GM12874 (cell line): ENCODE data around the gene MYH7.

Experiments used
- TF ChIP-seq, protein P1 (sequence below): IDR thresholded peaks from 2 replicates; pipeline ENCODE4 v1.5.1; 2011; ENCODE audit warnings: low read depth, mild to moderate bottlenecking, control low read depth, low read length, moderate library complexity; ENCODE audit not compliant: insufficient read depth

The MYH7 gene

GRCh38 chr14:23405516-23406025 is 29.9 kb downstream of the MYH7 start:
- TF ChIP-seq, protein P1, sequence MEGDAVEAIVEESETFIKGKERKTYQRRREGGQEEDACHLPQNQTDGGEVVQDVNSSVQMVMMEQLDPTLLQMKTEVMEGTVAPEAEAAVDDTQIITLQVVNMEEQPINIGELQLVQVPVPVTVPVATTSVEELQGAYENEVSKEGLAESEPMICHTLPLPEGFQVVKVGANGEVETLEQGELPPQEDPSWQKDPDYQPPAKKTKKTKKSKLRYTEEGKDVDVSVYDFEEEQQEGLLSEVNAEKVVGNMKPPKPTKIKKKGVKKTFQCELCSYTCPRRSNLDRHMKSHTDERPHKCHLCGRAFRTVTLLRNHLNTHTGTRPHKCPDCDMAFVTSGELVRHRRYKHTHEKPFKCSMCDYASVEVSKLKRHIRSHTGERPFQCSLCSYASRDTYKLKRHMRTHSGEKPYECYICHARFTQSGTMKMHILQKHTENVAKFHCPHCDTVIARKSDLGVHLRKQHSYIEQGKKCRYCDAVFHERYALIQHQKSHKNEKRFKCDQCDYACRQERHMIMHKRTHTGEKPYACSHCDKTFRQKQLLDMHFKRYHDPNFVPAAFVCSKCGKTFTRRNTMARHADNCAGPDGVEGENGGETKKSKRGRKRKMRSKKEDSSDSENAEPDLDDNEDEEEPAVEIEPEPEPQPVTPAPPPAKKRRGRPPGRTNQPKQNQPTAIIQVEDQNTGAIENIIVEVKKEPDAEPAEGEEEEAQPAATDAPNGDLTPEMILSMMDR: no peak

- TF ChIP-seq, protein P1: no peak
These were observed 30.4 kb downstream of the MYH7 start for GRCh38 chr14:23405096-23405495.

- TF ChIP-seq, protein P1: no peak
These were observed 31.0 kb downstream of the MYH7 start for GRCh38 chr14:23404331-23404900.

GRCh38 chr14:23403908-23404307 is 31.6 kb downstream of the MYH7 start:
- TF ChIP-seq, protein P1: no peak

GRCh38 chr14:23403139-23403438 is 32.4 kb downstream of the MYH7 start:
- TF ChIP-seq, protein P1: no peak

- TF ChIP-seq, protein P1: no peak
These were observed 32.9 kb downstream of the MYH7 start for GRCh38 chr14:23402296-23403138.

GRCh38 chr14:23401291-23401690 is 34.2 kb downstream of the MYH7 start:
- TF ChIP-seq, protein P1: no peak
